Heart left ventricle (tissue), 13 donors: ENCODE data around the gene CRADD.

Source experiments
- POLR2A ChIP-seq, 2 donors: fragments of 450-650 bp; IDR thresholded peaks; one replicate each; pipeline ENCODE4 v1.6.1; 2017; ENCODE audit warnings: antibody characterized with exemption in 2 of 2, mild to moderate bottlenecking in 2 of 2, moderate library complexity in 2 of 2
- TF ChIP-seq, protein P1 (sequence below), 12 donors: fragments of 200-600 bp; sonication (generic) in 4 of 12; IDR thresholded peaks; one replicate each; pipeline versions ENCODE4 v1.5.0 to v1.8.0; 2018 to 2022; ENCODE audit warnings: antibody characterized with exemption in 12 of 12, mild to moderate bottlenecking in 5 of 12
- donor health status: ischemic (EF 13 %, LVEDD 7.1; RV severe dilation, severe dysfunction).
- donor health status: DM: no; HTN: yes; CAD: no.
- donor health status: DM: no; HTN: no; CAD: no.
- donor health status: ischemic (EF 25% LVEDD 6.9; RV normal size, moderate dysfunction).
- donor health status: ischemic (EF 25% LVEDD 5.7; RV mildly dilated, moderate dysfunction).
- donor health status: ischemic (EF 35%, LVEDD 5.7; RV mildly dilated, moderate dysfunction).
- donor health status: nonischemic (EF 11% LVEDD 7.7; RV severe dilation, severe dysfunction).
- donor health status: DM: yes; HTN: yes; CAD: no.
- donor health status: PGD.
- donor health status: ischemic (EF 29% LVEDD 5.4; RV normal size, mild dysfunction).
- donor health status: nonischemic (EF 23%, LVEDD 6.1; RV moderate dilation, normal function).

DNA sequence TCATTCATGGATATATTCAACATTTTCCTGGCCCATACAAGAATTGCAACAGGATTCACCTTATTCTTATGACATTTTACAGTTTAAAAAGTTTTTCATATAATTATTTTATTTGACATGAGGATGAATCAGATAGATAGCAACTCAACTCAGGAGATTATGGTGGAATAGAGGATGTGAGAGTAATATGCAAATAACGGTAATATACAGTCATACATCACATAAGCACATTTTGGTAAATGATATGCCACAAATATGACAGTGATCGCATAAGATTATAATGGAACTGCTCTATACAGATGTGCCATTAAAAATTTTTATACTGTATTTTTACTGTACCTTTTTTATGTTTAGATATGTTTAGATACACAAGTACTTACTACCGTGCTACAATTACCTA is 24.1 kb upstream of the CRADD start:
- TF ChIP-seq, protein P1, sequence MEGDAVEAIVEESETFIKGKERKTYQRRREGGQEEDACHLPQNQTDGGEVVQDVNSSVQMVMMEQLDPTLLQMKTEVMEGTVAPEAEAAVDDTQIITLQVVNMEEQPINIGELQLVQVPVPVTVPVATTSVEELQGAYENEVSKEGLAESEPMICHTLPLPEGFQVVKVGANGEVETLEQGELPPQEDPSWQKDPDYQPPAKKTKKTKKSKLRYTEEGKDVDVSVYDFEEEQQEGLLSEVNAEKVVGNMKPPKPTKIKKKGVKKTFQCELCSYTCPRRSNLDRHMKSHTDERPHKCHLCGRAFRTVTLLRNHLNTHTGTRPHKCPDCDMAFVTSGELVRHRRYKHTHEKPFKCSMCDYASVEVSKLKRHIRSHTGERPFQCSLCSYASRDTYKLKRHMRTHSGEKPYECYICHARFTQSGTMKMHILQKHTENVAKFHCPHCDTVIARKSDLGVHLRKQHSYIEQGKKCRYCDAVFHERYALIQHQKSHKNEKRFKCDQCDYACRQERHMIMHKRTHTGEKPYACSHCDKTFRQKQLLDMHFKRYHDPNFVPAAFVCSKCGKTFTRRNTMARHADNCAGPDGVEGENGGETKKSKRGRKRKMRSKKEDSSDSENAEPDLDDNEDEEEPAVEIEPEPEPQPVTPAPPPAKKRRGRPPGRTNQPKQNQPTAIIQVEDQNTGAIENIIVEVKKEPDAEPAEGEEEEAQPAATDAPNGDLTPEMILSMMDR (IDR thresholded peaks at IDR 0.05) = no peak
- no peak for TF ChIP-seq POLR2A (IDR thresholded peaks at IDR 0.05)
